GM12872 (cell line): ENCODE data around the gene TPM1.

ENCODE experiments used
- TF ChIP-seq, protein P1 (sequence below): IDR thresholded peaks from 3 replicates; pipeline ENCODE4 v1.5.1; 2011; ENCODE audit warnings: low read depth, mild to moderate bottlenecking, low read length, moderate library complexity; ENCODE audit not compliant: insufficient read depth

The TPM1 gene

DNA sequence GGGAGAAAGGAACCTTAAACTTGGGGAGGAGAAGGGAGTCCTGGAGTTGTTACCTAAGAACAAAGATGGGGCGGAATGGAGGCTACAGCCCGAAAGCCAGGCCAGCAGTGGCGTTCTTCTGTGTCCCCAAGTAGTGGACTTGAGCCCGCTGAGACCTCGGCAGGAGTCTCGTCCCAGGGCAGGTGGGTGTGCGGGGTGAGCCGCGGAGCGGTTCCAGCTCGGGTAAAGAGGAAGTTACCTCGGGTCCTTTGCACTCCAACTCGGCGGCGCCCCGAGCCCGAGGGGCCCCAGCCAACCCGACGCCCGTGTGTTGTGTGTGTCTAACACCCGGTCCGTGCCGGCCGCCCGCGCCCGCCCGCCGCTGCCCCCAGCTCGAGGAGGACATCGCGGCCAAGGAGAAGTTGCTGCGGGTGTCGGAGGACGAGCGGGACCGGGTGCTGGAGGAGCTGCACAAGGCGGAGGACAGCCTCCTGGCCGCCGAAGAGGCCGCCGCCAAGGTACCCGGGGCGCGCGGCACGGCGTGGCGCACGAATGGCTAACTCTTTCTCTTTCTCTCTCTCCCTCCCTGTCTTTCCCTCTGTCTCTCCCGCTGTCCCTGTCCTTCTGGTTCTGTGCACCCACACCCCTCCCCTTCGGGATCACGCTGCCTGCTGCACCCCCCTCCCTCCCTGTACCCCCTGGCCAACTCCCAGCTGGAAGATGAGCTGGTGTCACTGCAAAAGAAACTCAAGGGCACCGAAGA lies 959 bp downstream of the TPM1 start:
- TF ChIP-seq, protein P1, sequence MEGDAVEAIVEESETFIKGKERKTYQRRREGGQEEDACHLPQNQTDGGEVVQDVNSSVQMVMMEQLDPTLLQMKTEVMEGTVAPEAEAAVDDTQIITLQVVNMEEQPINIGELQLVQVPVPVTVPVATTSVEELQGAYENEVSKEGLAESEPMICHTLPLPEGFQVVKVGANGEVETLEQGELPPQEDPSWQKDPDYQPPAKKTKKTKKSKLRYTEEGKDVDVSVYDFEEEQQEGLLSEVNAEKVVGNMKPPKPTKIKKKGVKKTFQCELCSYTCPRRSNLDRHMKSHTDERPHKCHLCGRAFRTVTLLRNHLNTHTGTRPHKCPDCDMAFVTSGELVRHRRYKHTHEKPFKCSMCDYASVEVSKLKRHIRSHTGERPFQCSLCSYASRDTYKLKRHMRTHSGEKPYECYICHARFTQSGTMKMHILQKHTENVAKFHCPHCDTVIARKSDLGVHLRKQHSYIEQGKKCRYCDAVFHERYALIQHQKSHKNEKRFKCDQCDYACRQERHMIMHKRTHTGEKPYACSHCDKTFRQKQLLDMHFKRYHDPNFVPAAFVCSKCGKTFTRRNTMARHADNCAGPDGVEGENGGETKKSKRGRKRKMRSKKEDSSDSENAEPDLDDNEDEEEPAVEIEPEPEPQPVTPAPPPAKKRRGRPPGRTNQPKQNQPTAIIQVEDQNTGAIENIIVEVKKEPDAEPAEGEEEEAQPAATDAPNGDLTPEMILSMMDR: no peak

DNA sequence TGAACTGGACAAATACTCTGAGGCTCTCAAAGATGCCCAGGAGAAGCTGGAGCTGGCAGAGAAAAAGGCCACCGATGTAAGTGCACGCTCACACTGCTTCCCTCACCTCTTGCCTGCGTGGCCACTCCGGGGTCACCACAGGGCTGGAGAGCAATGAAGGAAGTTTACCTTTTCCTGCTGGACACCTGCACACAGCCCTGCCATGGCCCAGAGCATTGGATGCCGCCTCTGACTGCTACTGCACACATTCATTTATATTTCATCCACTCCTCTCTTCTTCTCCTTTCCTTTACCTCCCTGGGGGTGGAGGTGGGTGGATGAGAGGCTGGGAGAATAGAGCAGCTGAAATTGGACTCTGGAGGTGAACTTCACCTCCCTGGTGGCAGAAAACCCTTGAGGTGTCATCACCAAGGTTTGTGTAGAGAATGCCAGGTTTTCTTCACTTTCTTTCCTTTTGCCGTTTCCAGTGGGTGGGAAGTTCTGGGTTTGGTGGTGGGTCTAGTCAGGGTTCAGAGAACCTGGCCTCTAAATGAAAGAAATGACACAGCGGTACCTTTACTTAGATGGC lies 1.6 kb downstream of the TPM1 start:
- TF ChIP-seq, protein P1: no peak

DNA sequence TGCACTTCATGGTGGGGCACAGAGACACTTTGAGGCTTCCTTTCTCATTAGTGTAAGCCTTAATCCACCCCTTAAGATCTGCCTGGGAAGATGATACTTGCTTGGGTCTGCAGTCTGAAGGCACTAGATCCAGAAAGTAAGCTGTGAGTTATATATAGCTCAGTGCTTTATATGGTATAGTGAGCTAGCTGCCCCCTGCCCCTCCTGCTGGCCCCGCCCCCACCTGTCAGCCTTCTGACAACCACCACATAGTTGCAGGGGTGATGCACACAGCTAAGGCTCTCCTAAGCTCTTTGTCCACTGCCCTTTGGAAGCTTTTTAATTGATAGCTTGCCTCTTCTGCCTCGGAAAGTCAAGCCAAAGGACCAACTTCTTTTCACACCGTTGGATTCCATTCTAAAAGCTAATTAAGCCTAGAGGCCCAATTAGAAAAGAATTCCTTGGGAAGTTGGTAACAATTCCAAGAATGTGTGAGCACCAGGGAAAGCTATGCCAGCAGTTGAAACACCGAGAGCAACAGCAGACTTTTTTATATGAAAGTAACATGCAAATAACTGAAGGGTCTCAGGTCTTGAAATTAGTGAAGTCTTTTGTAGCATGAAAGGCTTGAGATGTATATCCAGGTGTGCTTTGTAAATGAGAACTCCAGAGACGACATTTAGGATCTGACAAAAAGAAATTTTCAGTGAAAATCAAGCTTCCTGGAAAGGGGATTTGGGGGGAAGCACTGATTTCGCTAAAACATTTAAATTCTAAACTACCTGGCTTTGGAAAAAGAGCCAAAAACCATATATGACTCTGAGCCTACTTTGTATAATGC lies 2.3 kb downstream of the TPM1 start:
- TF ChIP-seq, protein P1: no peak

DNA sequence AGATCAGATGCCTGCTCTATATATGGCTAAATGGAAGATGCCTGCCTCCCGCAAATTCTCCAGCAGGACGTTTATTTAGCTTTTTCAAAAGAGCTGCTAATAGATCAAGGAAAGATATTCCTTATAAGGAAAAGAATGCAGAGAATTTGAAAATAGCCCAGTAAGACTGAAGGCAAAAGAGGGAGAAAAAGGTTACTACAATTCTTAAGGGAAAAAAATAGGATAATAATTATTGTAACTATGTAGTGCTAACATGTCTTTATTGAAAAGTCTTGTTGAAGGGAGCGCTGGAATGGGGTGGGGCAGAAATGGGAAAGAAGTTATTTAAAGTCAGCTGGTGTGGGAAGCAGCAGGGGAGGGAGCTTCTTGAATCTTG lies 2.9 kb downstream of the TPM1 start:
- TF ChIP-seq, protein P1: no peak

DNA sequence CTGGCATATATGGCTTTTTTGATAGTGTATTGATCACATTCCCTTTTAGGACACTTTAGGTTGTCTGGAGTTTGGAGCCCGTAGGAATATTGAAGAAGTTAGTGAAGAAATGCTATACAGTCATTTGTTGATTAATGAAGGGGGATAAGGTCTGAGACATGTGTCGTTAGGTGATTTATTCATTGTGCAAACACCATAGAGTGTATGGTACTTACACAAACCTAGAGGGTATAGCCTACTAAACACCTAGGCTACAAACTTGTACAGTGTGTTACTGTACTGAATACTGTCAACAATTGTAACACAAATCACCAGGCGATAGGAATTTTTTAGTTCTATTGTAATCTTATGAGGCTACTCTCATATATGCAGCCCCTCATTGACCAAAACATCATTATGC lies 3.3 kb downstream of the TPM1 start:
- TF ChIP-seq, protein P1: no peak

DNA sequence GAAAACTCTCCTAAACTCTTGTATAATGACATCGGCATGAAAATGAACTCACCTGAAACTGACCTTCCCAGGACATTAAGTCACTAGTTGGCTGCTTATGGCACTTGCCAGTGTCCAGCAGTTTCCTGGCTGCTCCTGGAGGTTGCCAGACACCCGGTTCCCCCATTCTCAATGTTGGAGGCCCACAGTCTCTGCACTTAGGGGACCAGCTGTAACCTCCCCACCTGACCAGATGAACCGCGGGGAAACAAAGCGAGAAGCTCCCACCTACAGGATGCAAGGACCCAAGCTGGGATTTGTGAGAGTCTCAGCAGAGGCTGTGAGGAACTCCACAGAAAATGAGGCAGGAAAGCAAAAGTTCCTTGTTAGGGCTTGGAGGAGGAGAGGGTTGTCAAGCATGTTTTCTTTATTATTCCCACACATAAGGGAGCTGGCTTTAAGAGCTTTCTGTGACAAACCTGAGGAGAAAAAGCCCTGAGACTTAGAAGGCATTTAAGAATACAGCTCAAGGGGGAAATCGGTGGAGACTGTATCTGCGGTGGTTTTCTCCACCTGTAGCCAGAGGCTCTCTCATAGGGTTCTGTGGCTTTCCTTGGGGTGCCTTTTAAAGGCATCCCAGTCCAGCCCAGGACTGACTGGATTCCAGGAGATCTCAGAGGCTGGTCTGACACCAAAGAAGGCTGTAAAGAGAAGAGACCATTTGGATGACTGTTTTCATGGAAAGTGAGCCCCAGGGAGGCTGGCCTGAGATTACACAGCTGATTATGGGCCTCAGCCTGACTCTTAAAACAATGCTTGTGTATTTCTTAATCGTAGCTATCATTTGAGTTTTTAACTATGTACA lies 4.6 kb downstream of the TPM1 start:
- TF ChIP-seq, protein P1: no peak

DNA sequence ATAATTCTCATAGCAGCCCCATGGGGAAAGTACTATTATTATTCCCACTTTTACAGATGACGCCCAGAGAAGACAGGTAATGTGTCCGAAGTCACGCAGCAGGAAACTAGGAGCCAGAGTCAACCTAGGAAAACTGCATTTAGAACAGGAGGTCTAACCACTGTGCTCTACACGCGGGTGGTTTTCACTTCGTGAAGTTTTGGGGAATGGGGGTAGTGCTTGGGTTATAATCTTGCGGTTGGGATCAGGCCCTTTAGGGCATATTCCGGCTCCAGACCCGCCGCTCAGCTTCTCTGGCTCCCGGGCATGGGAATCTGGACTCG lies 5.2 kb downstream of the TPM1 start:
- TF ChIP-seq, protein P1: no peak
